Stimulated activated naive CD4-positive, alpha-beta T cell treated with Interleukin-2 at 50 U/mL for 16 hours (primary cell): ENCODE results near the gene DRC1.

Source experiments
- DNase-seq: peaks from one replicate; lab custom pipeline; 2025; lab: John Stamatoyannopoulos, UW

Gene DRC1

GRCh38 chr2:26493566-26493965, 91.8 kb downstream of the DRC1 start:
- DNase-seq: no peak

- DNase-seq: no peak
These were observed 92.5 kb downstream of the DRC1 start for GRCh38 chr2:26494199-26494598.

GRCh38 chr2:26494891-26495290, 93.2 kb downstream of the DRC1 start:
- DNase-seq: no peak

- no peak for DNase-seq
These were observed 94.1 kb downstream of the DRC1 start for GRCh38 chr2:26495705-26496297.

- DNase-seq: no peak
These were observed 98.7 kb downstream of the DRC1 start for GRCh38 chr2:26500406-26500805.

- DNase-seq: peak; percentile 74
These were observed 101.6 kb downstream of the DRC1 start for GRCh38 chr2:26503231-26503880.

GRCh38 chr2:26504002-26504401, 102.3 kb downstream of the DRC1 start:
- no peak for DNase-seq

GRCh38 chr2:26506279-26506678, 104.6 kb downstream of the DRC1 start:
- no peak for DNase-seq
